GM12872 (cell line): ENCODE measurements around the gene HSPB7.

Source experiments
- CTCF ChIP-seq: IDR thresholded peaks from 3 replicates; pipeline ENCODE4 v1.5.1; 2011; ENCODE audit warnings: low read depth, mild to moderate bottlenecking, low read length, moderate library complexity; ENCODE audit not compliant: insufficient read depth

HSPB7 gene

GRCh38 chr1:16021681-16022080 is 3.8 kb upstream of the HSPB7 start, which contains the start of gene CLCNKA:
Gene CLCNKA (plus strand): TSS chr1:16022036. CDS start chr1:16022620, 584 bp downstream.
- no peak for TF ChIP-seq CTCF

- no peak for TF ChIP-seq CTCF
Observed at GRCh38 chr1:16020325-16020724, 2.5 kb upstream of the HSPB7 start.

GRCh38 chr1:16019644-16020277 is 1.9 kb upstream of the HSPB7 start:
- no peak for TF ChIP-seq CTCF

GRCh38 chr1:16018749-16019643 is 1.2 kb upstream of the HSPB7 start:
- no peak for TF ChIP-seq CTCF

GRCh38 chr1:16018308-16018707 is 465 bp upstream of the HSPB7 start:
- TF ChIP-seq CTCF: no peak

GRCh38 chr1:16017076-16017460 is 775 bp downstream of the HSPB7 start:
- no peak for TF ChIP-seq CTCF
